Measurements from ENCODE around the gene HIVEP1. TPM values are rescaled to one million over a fixed set of nuclear protein-coding genes. Genes with fewer than 3 reads are reported as not detected.

HIVEP1 gene
- total and polyA plus RNA-seq, 7 experiments from 2014 or later = 13.2 to 86.1 (median 31.5) TPM

DNA sequence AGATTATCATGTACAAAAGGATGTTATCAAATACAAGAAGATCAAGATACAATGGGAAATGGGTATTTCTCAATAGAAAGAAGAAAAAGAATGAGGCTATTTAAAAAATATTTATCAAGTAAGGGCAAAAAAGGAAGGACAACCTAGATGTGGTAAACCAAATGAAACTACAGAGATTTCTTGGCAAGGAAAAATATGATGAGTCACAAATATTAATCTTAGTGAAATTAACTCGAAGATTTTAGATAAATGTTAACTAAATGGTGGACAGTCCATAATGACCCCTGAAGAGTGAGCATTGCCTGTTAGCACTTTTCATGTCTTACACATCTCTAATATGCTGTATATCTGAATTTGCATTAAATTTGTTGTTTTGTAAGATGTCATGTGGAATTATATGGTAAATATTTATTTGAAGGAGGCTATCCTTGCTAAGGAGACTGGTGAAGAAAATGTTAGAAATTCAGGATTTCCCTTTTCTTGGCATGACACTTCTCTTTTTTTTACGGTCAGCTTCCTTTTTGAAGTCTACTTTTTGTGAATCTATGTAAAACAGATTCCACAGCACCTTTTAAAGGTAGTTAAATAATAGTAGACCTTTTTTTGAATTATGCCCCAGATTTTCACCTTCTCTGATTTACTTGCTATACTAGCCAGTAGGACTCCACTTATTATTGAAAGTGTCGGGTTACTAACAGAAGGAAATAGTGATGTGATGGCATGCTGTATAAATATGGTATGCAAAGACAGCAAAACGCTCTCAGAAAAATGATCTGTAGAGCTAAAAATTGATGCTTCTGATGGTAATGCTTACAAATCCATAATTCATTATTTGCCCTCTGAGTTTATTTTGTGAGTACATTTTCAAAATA, 120.5 kb downstream of the HIVEP1 start:
- Mint-ChIP-seq H3K36me3 (peaks cover 8 to 41% (median 35%) of the 10 kb centered on the region in 5 donors), H3K4me3 (no peak overlapping the region), H3K9me3 (peaks cover 0 to 2% (median 0%) of the 10 kb centered on the region in 11 donors), H3K27me3 (no peaks in the 10 kb centered on the region), H3K4me1 (peaks cover 10 to 38% (median 30%) of the 10 kb centered on the region in 7 donors), H3K27ac (no peak overlapping the region)
- Histone ChIP-seq H3K4me3 (ENCODE audit: low read length) (no peak overlapping the region), H3K27ac (ENCODE audit: low read depth, low read length) (no peak overlapping the region), H3K36me3 (ENCODE audit: control insufficient read depth in 2 of 3, insufficient read depth in 3 of 3, low read length in 3 of 3) (no peaks in the 10 kb centered on the region), H3K9me3 (ENCODE audit: control insufficient read depth in 2 of 3, low read length in 3 of 3) (no peaks in the 10 kb centered on the region), H3K4me1 (ENCODE audit: control insufficient read depth in 2 of 2, insufficient read depth in 2 of 2, low read length in 2 of 2) (peaks cover 0 to 3% of the 10 kb centered on the region in 2 donors), H3K27me3 (ENCODE audit: control insufficient read depth in 2 of 2, insufficient read depth in 2 of 2, low read length in 2 of 2) (no peaks in the 10 kb centered on the region)
- intact Hi-C loops (cut with micrococcal nuclease) = no loop called here
- POLR2A ChIA-PET = interaction anchor here (0.6 to 0.8 kb wide), 2 partner anchors 42 to 93 kb away, joined by 3 read pairs; no protein-coding TSS in a partner anchor
- DNase-seq (no peak), ATAC-seq (no peak)
- CTCF ChIA-PET = no interaction called here

DNA sequence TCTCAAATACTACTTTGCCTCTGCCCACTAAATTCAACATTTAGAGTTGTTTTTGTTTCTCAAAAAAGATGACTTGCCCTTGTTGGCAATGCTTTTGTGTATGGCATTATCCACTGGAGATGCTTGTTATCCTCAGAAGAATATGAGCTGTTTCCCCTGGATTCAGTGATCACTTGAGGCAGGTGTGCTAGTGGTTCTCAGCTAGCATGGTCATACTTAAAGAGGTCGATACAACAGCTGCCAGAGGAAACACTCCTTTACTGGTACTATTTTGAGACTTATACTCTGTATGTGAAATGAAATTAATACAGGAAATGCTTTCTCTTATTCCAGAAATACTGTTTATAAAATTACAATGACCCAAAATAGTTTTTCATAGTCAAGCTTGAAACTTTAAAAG, 122.5 kb downstream of the HIVEP1 start:
- Histone ChIP-seq H3K4me1 (ENCODE audit: control insufficient read depth in 2 of 2, insufficient read depth in 2 of 2, low read length in 2 of 2) (peaks cover 4 to 19% of the 10 kb centered on the region in 2 donors), H3K27ac (ENCODE audit: low read depth, low read length) (no peak overlapping the region), H3K4me3 (ENCODE audit: low read length) (no peak overlapping the region), H3K27me3 (ENCODE audit: control insufficient read depth in 2 of 2, insufficient read depth in 2 of 2, low read length in 2 of 2) (no peaks in the 10 kb centered on the region), H3K36me3 (ENCODE audit: control insufficient read depth in 2 of 3, insufficient read depth in 3 of 3, low read length in 3 of 3) (peaks cover 0 to 6% (median 5%) of the 10 kb centered on the region in 3 experiments), H3K9me3 (ENCODE audit: control insufficient read depth in 2 of 3, low read length in 3 of 3) (no peaks in the 10 kb centered on the region)
- Mint-ChIP-seq H3K36me3 (peaks cover 18 to 38% (median 33%) of the 10 kb centered on the region in 5 donors), H3K4me3 (no peak overlapping the region), H3K27me3 (no peaks in the 10 kb centered on the region), H3K4me1 (peaks cover 14 to 43% (median 36%) of the 10 kb centered on the region in 7 donors), H3K27ac (no peak overlapping the region), H3K9me3 (peaks cover 0 to 9% (median 5%) of the 10 kb centered on the region in 11 donors)
- DNase-seq (no peak), ATAC-seq (no peak)
- CTCF ChIA-PET = interaction anchor here (0.7 kb wide), 1 partner anchor 306 kb away, joined by 9 read pairs; no protein-coding TSS in a partner anchor
- POLR2A ChIA-PET = no interaction called here
- intact Hi-C loops (cut with micrococcal nuclease) = no loop called here

DNA sequence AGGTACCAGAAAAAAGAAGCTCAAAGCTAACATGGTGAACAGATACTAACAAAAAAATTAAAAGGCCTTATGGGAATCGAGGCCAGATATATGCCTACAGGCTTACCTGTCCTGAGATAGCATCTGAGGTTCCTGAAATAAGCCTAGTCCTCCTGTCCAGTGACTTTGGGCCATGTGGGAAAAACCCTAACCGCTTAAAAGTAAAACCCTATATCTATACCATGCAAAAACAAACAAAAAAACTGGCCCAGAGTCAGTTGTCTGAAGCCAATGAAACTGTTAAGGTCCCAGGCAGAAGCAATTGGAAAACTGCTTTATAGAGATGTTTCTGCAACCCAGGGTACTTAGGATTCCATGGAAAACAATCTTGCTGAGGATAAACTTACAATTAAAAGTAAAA, 122.9 kb downstream of the HIVEP1 start:
- Histone ChIP-seq H3K4me1 (ENCODE audit: control insufficient read depth in 2 of 2, insufficient read depth in 2 of 2, low read length in 2 of 2) (peaks cover 4 to 19% of the 10 kb centered on the region in 2 donors), H3K27ac (ENCODE audit: low read depth, low read length) (no peak overlapping the region), H3K36me3 (ENCODE audit: control insufficient read depth in 2 of 3, insufficient read depth in 3 of 3, low read length in 3 of 3) (peaks cover 0 to 9% (median 6%) of the 10 kb centered on the region in 3 experiments), H3K4me3 (ENCODE audit: low read length) (no peak overlapping the region), H3K27me3 (ENCODE audit: control insufficient read depth in 2 of 2, insufficient read depth in 2 of 2, low read length in 2 of 2) (no peaks in the 10 kb centered on the region), H3K9me3 (ENCODE audit: control insufficient read depth in 2 of 3, low read length in 3 of 3) (no peaks in the 10 kb centered on the region)
- H3K27me3 Mint-ChIP-seq = no peaks in the 10 kb centered on the region
- ATAC-seq (no peak), DNase-seq (no peak)
- intact Hi-C loops (cut with micrococcal nuclease) = no loop called here
- H3K27ac Mint-ChIP-seq = peak overlapping the region in 1 of 9 donors; percentile 21
- H3K36me3 Mint-ChIP-seq = peaks cover 19 to 37% (median 33%) of the 10 kb centered on the region in 5 donors
- ChIA-PET POLR2A (no interaction called here), CTCF (no interaction called here)
- H3K4me1 Mint-ChIP-seq = peaks cover 14 to 42% (median 35%) of the 10 kb centered on the region in 7 donors
- H3K4me3 Mint-ChIP-seq = no peak overlapping the region
- H3K9me3 Mint-ChIP-seq = peaks cover 0 to 9% (median 5%) of the 10 kb centered on the region in 11 donors

DNA sequence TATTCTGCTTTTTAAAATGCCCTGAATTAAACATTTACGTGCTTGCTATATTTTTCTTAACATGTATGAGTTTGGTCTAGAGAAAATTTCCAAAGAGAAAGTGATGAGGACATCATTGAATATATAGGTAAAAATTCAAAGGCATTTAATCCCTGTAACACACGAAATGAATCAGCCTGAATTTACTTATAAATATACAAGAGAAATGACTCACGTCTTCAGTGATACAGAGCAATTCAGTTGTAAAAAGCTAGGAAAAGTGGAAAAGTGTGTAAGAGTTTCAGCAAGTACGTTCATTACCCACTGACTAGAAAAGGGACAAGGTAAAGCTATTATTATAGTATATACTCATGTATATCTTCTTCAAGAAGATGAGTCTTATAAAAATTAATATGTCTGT, 124.8 kb downstream of the HIVEP1 start:
- POLR2A ChIA-PET = no interaction called here
- peaks cover 0 to 18% (median 5%) of the 10 kb centered on the region in 11 donors for H3K9me3 Mint-ChIP-seq
- H3K4me1 Mint-ChIP-seq = peaks cover 16 to 44% (median 35%) of the 10 kb centered on the region in 7 donors

DNA sequence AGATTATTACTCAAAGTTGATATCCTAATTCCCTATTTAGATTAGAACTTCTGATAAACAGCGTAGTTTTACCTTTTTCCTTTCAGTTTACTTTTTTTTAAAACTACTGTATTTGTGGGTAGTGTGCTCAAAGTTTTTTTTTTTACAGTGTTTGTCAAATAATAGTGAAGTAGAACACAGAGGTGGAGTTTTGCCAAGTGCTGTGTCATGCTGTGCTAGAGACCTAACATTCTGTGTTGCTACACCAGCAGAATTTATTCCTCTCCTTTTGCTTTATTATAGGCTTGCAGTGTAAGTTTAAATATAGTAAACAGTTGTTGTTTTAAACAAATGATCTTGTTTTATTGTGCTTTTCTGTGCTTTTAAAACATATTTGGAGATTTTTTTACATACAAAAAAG, 125.4 kb downstream of the HIVEP1 start:
- Histone ChIP-seq H3K4me1 (ENCODE audit: control insufficient read depth in 2 of 2, insufficient read depth in 2 of 2, low read length in 2 of 2) (peaks cover 4 to 19% of the 10 kb centered on the region in 2 donors), H3K36me3 (ENCODE audit: control insufficient read depth in 2 of 3, insufficient read depth in 3 of 3, low read length in 3 of 3) (peaks cover 0 to 11% (median 6%) of the 10 kb centered on the region in 3 experiments), H3K4me3 (ENCODE audit: low read length) (no peak overlapping the region), H3K27me3 (ENCODE audit: control insufficient read depth in 2 of 2, insufficient read depth in 2 of 2, low read length in 2 of 2) (no peaks in the 10 kb centered on the region), H3K9me3 (ENCODE audit: control insufficient read depth in 2 of 3, low read length in 3 of 3) (no peaks in the 10 kb centered on the region), H3K27ac (ENCODE audit: low read depth, low read length) (no peak overlapping the region)
- DNase-seq (no peak), ATAC-seq (no peak)
- H3K36me3 Mint-ChIP-seq = peaks cover 28 to 52% (median 47%) of the 10 kb centered on the region in 5 donors
- peak overlapping the region in 1 of 10 donors; percentile 10 for H3K4me3 Mint-ChIP-seq
- ChIA-PET CTCF (no interaction called here), POLR2A (interaction anchor here (1.1 to 1.7 kb wide), 3 partner anchors 10 to 426 kb away, joined by 3 to 5 read pairs (median 5); no protein-coding TSS in a partner anchor)
- no peaks in the 10 kb centered on the region for H3K27me3 Mint-ChIP-seq
- H3K27ac Mint-ChIP-seq = peak overlapping the region in 1 of 9 donors; percentile 12
- H3K4me1 Mint-ChIP-seq = peaks cover 19 to 44% (median 35%) of the 10 kb centered on the region in 7 donors
- intact Hi-C loops (cut with micrococcal nuclease) = no loop called here
- peaks cover 0 to 18% (median 5%) of the 10 kb centered on the region in 11 donors for H3K9me3 Mint-ChIP-seq

More for the DNA sequence above, 124.8 kb downstream of the HIVEP1 start:
- H3K27me3 Mint-ChIP-seq = no peaks in the 10 kb centered on the region
- Histone ChIP-seq H3K9me3 (ENCODE audit: control insufficient read depth in 2 of 3, low read length in 3 of 3) (no peaks in the 10 kb centered on the region), H3K4me1 (ENCODE audit: control insufficient read depth in 2 of 2, insufficient read depth in 2 of 2, low read length in 2 of 2) (peaks cover 4 to 19% of the 10 kb centered on the region in 2 donors), H3K27ac (ENCODE audit: low read depth, low read length) (no peak overlapping the region), H3K4me3 (ENCODE audit: low read length) (no peak overlapping the region), H3K36me3 (ENCODE audit: control insufficient read depth in 2 of 3, insufficient read depth in 3 of 3, low read length in 3 of 3) (peaks cover 0 to 11% (median 6%) of the 10 kb centered on the region in 3 experiments), H3K27me3 (ENCODE audit: control insufficient read depth in 2 of 2, insufficient read depth in 2 of 2, low read length in 2 of 2) (no peaks in the 10 kb centered on the region)
- CTCF ChIA-PET = no interaction called here
- H3K36me3 Mint-ChIP-seq = peaks cover 28 to 48% (median 44%) of the 10 kb centered on the region in 5 donors
- ATAC-seq = no peak
- DNase-seq = no peak
- intact Hi-C loops (cut with micrococcal nuclease) = no loop called here
- H3K27ac Mint-ChIP-seq = peak overlapping the region in 1 of 9 donors; percentile 12
- H3K4me3 Mint-ChIP-seq = no peak overlapping the region

DNA sequence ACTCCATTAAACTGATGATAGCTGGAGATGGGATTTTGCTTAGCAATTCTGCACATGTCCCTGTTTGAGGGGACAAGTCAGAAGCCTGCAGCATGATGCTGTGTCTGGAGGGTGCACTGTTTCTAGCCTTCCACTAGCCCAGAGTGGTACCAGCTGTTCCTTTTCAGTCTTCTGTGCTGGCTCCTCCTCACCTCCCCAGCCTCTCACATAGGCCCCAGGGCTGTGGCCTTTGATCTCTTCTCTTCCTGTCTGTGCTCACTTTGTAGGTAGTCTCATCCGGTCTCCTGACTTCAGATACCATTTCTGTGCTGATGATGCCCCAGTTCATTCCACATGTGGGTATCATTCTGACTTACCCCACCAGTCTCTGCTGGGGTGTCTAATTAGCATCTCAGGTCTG, 126.3 kb downstream of the HIVEP1 start:
- no peak overlapping the region for H3K4me3 ChIP-seq (ENCODE audit: low read length)
- Mint-ChIP-seq H3K9me3 (peaks cover 0 to 18% (median 5%) of the 10 kb centered on the region in 11 donors), H3K27me3 (no peaks in the 10 kb centered on the region), H3K36me3 (peaks cover 28 to 61% (median 51%) of the 10 kb centered on the region in 5 donors), H3K4me1 (peaks cover 19 to 44% (median 35%) of the 10 kb centered on the region in 7 donors), H3K27ac (peak overlapping the region; percentile 12 to 90 (median 79)), H3K4me3 (peak overlapping the region in 9 of 10 donors; percentile 2 to 79 (median 51))
- intact Hi-C loops (cut with micrococcal nuclease) = loop anchor here (1.0 to 2.0 kb wide), 4 partner anchors 8 to 127 kb away; no protein-coding TSS in a partner anchor
- ChIA-PET CTCF (no interaction called here), POLR2A (interaction anchor here (1.1 to 1.7 kb wide), 3 partner anchors 11 to 427 kb away, joined by 3 to 5 read pairs (median 5); no protein-coding TSS in a partner anchor)
- peak; percentile 99 for ATAC-seq
- peaks cover 0 to 11% (median 6%) of the 10 kb centered on the region in 3 experiments for H3K36me3 ChIP-seq (ENCODE audit: control insufficient read depth in 2 of 3, insufficient read depth in 3 of 3, low read length in 3 of 3)
- DNase-seq = peak in 7 of 9 donors; percentile 54 to 80 (median 75)
- no peaks in the 10 kb centered on the region for H3K9me3 ChIP-seq (ENCODE audit: control insufficient read depth in 2 of 3, low read length in 3 of 3)
- peaks cover 4 to 19% of the 10 kb centered on the region in 2 donors for H3K4me1 ChIP-seq (ENCODE audit: control insufficient read depth in 2 of 2, insufficient read depth in 2 of 2, low read length in 2 of 2)
- H3K27me3 ChIP-seq (ENCODE audit: control insufficient read depth in 2 of 2, insufficient read depth in 2 of 2, low read length in 2 of 2) = no peaks in the 10 kb centered on the region
- no peak overlapping the region for H3K27ac ChIP-seq (ENCODE audit: low read depth, low read length)
